GM12801 (cell line): ENCODE data around the gene NFIA.

Source experiments
- TF ChIP-seq, protein P1 (sequence below): IDR thresholded peaks from one replicate; pipeline ENCODE4 v1.5.1; 2011; ENCODE audit warnings: control low read depth; ENCODE audit not compliant: insufficient read length; ENCODE audit errors: extremely low read depth

Gene NFIA

DNA sequence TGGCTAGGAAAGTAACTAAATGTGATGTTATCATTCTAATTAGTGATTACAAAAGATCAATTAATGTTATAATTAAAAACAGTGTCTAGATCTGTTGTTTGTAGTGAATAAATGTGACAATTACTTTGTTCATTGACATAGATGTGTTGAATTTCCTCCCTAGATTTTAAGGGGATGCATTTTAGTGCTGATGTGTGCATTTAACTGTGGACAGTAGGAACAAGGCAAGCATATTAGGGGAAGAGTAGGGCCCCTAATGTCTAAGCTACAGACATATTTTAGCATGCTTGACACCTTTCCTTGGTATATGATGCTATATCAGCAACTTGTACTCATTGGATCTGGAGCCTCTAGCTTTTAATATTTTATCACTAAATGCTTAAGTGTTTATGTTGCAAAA, 48.9 kb downstream of the NFIA start:
- TF ChIP-seq, protein P1, sequence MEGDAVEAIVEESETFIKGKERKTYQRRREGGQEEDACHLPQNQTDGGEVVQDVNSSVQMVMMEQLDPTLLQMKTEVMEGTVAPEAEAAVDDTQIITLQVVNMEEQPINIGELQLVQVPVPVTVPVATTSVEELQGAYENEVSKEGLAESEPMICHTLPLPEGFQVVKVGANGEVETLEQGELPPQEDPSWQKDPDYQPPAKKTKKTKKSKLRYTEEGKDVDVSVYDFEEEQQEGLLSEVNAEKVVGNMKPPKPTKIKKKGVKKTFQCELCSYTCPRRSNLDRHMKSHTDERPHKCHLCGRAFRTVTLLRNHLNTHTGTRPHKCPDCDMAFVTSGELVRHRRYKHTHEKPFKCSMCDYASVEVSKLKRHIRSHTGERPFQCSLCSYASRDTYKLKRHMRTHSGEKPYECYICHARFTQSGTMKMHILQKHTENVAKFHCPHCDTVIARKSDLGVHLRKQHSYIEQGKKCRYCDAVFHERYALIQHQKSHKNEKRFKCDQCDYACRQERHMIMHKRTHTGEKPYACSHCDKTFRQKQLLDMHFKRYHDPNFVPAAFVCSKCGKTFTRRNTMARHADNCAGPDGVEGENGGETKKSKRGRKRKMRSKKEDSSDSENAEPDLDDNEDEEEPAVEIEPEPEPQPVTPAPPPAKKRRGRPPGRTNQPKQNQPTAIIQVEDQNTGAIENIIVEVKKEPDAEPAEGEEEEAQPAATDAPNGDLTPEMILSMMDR = no peak

GRCh38 chr1:61131716-61132115, 49.4 kb downstream of the NFIA start:
- TF ChIP-seq, protein P1 = no peak

DNA sequence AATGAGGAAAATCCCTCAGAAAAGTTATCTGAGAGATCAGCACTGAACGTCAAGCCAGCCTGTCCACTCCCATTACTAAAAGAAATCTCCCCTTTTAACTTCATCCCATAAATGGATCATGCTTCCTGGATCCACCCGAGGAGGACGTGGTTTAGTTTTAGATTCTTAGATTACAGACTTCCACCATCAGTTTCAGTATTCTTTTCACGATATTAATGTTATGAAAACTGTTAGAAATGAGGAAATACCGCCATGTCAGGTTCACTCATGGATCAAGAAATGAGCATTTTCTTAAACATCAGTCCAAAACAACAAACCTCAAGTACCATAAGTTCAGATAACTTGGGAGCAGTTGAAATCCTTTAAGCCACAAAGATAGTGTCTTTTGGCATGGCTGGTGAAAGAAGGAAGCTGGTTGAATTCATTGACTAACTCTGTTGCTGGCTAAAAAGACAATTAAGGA, 49.8 kb downstream of the NFIA start:
- TF ChIP-seq, protein P1 = no peak

DNA sequence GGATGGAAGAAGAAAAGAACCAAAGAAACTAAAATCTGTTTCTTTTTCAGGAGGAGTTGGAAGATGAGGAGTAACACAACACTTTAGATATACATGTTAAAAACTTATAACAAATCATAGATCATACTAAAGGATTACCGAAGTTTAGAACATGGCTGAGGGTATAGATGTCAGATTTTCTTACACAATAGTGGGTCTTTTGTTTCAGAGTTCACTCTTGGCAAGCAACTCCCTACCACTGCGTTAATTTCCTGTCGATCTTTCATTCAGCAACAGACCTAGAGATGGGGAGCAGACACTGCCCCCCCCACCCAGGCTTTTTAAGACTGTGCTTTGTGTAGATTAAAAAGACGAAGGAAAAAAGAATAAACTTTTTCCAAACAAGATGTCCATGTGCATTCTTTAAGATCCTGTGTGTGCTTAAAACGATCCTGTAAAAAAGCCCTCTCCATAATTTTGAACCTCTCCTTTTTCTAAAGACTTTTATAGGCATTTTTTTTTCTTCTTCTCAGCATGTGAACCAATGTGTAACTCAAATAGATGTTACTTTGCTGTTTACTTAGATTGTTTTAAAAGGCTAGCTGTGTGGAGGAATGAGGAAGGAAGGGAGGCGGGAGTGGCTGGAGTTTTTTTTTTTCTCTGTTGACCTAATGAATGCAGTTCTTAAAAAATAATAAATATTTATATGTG, 50.4 kb downstream of the NFIA start:
- TF ChIP-seq, protein P1 = no peak

- TF ChIP-seq, protein P1 = no peak
Measured at GRCh38 chr1:61133335-61134019, 51.1 kb downstream of the NFIA start.

DNA sequence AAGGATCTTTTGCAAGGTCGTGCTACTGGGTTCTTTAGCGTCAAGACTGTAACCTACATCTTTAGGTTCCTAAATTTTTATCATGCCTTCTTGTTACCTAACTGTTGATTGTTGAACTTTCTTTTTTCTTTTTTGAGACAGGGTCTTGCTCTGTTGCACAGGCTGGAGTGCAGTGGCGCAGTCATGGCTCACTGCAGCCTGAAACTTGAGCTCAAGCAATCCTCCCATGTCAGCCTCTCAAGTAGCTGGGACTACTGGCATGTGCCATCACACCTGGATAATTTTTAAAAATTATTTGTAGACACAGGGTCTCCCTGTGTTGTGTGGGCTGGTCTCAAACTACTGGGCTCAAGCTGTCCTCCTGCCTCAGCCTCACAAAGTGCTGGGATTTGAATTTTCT, 52.9 kb downstream of the NFIA start:
- TF ChIP-seq, protein P1 = no peak

DNA sequence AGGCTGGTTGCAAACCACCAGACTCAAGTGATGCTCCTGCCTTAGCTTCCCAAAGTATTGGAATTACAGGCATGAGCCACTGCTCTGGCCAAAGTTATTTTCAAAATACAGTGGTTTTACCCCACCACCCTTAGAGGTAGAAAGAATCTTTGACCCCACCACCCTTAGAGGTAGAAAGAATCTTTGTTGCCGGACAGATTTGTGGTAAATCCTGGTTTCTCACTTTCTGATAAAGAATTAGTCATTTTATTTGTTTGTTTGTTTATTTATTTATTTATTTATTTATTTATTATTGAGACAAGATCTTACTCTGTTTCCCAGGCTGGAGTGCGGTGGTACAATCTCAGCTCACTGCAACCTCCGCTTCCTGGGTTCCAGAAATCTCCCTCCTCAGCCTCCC, 55.9 kb downstream of the NFIA start:
- TF ChIP-seq, protein P1 = no peak
